ENCODE measurements around the gene GATAD2A.

The GATAD2A gene

DNA sequence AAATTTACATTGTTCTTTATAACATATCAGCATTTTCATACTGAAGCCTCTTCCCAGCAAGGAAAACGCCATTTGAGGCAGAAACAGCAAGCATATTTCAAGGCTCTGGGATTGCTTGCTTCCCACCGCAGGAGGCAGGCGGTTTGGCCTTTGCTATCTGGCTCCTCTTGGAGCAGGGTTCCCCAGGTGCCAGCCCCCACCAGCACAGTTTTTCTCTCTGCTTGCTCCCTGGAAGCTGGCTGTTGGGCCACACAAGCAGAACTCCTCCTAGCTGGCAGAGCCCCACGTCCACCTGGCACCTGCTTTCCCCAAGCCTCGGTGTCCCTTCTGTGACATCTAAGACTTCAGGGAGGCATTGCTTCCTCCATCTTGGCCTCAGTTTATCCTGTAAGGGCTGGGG is 16.7 kb downstream of the GATAD2A start:
- no peak for DNase-seq

- DNase-seq: no peak
Measured at GRCh38 chr19:19423322-19423721, 17.8 kb downstream of the GATAD2A start.

- no peak for DNase-seq
Measured at GRCh38 chr19:19425170-19425875, 19.8 kb downstream of the GATAD2A start.

GRCh38 chr19:19426216-19426615 is 20.7 kb downstream of the GATAD2A start:
- no peak for DNase-seq

DNA sequence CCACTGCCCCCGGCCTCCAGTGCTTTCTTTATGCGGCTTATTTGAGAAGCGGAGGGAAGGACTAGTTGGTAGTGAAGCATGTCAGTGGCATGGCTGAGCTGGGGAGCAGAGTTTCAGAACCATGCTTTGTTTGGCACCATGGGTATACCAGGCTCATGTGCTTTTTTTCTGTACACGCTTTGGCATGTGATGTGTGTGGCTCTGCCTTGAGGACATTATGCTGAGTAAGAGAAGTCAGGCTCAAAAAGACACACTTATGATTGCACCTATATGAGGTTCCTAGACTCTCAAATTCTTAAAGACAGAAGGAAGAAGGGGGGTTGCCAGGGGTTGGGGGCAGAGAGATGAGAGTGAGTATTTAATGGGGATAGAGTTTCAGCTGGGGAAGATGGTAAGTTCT is 21.3 kb downstream of the GATAD2A start:
- no peak for DNase-seq

- DNase-seq: no peak
Measured at GRCh38 chr19:19427302-19427701, 21.8 kb downstream of the GATAD2A start.

DNA sequence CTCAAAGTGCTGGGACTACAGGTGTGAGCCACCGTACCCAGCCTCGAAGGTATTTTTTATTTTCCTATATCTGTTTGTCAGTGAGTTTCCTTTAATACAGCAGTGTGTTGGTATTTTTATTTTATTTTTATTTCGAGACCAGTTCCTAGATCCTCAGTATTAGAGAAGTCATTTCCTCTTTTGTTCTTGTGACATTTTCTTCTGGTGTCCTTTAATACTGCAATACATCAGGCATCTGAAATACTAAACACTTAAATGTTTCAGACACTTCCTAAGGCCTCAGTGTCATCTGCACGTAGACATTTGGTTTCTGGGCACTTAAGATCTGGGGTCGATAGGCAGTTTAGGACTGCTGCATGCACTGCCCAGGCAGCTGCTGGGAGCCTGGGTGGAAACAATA is 22.5 kb downstream of the GATAD2A start:
- DNase-seq: no peak

GRCh38 chr19:19428746-19429145 is 23.3 kb downstream of the GATAD2A start:
- no peak for DNase-seq

GRCh38 chr19:19429361-19429760 is 23.9 kb downstream of the GATAD2A start:
- DNase-seq: no peak

- no peak for DNase-seq
Measured at GRCh38 chr19:19432732-19433131, 27.3 kb downstream of the GATAD2A start.

- no peak for DNase-seq
Measured at GRCh38 chr19:19433666-19434213, 28.3 kb downstream of the GATAD2A start.

DNA sequence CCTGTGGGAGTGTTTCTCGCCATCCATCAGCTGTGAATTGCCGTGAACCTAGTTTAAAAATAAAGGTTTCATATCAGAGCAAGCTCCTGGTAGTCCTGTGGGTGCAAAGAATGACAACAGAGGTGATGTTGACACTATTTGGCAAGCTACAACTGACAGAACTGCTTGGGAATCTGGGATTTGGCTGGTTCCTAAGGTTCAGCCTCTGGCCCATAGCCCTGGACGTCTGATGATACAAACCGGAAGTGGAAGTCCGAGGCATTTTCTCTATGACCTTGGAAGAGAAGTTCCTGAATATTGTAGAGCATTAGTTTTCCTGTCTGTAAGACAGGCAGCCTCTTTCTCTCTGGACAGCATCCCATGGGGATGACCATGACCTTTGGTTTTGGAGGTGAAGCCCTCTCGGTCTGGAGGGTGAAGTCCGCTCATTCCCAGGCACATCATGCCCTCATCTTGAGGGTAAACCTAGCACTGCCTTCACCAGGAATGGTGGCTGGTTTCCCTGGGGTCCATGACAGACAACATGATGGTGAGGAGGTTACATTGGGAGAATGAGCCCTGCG is 29.1 kb downstream of the GATAD2A start:
- DNase-seq: no peak

- no peak for DNase-seq
Measured at GRCh38 chr19:19436137-19436691, 30.7 kb downstream of the GATAD2A start.

DNA sequence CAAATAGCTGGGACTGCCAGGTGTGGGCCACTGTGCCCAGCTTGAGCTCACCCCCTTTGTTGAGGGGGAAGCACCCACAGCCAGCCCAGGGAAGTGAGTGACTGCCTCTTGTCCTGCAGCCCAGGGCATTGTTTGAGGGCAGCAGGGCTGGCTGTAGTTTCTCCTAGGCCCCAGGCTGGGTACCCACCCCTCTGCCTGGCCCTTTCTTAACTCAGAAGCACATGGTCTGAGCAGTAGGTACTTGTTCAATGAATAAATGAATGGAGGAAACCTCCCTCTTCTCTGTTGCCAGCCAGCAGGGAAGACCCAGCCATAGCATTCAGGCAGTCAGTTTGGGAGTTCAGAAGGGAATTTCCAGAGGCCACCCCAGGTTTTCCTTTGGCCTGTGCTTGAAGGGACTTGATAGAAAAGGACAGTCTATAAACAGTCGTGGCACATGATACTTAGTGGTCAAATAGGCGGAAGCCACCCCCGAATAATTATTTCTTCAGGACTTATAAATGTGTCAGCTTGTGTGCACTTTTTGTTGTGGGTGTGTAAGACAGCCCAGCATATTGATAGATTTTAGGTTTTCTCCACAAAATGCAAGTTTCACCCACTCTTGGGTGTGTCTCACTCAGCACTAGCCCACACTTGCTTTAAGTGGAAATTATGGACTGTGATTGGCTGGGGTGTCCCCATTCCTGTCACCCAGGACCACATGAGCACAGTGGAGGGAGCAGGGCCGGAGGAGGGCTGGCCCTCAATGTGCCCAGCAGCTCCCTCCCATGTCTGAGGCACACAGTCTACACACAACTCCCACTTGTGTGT is 33.1 kb downstream of the GATAD2A start:
- DNase-seq: no peak

DNA sequence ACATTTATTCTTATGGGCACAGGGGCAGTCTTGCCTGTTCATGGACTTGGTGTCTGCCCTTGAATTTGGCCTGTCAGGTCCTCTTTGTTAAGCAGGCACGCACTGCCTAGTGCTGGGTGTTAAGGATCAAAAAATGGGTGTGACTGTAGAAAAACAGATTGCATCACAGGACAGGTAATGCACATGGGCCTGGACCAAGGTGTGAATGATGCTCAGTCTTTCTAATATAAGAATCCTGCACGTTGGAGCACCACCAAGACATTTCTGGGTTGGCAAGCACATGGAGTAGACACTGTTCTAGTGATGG is 33.7 kb downstream of the GATAD2A start:
- DNase-seq: no peak

- DNase-seq: no peak
Measured at GRCh38 chr19:19443283-19443682, 37.8 kb downstream of the GATAD2A start.

DNA sequence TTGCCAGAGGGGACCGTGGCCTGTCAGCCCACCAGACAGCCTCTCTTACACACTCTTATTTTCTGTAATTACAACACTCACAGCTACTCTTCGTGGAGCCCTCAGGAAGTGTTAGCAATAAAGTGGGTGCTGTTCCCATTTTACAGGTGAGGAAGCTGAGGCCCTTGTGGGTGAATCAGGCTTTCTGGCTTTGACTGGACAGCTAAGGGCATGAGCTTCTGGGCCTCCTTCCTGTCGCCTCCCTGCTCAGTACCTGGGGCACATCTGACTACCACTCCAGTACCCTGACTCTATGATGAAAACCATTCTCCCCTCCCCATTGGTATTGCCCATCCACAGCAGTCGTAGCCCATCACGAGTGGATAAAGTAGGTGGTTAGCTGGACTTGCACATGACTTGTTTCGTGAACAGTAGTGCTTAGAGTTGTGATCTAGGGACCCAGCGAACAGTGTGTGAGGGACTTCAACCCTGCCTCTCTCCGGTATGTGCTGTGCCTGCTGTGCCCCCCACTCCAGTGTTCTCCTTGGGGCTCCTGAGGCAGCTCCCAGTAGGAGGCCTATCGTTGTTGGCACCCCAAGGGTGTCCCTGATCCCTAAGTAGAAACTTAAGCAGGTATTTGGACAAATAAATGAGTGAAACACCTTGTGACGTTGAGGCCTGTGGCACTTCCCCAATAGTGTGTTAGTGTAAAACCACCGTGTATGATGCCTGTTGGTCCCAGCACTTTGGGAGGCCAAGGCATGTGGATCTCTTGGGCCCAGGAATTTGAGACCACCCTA is 38.6 kb downstream of the GATAD2A start:
- DNase-seq: no peak

- DNase-seq: no peak
Measured at GRCh38 chr19:19444681-19445155, 39.2 kb downstream of the GATAD2A start.

GRCh38 chr19:19445288-19445687 is 39.8 kb downstream of the GATAD2A start:
- no peak for DNase-seq

GRCh38 chr19:19445911-19446361 is 40.5 kb downstream of the GATAD2A start:
- DNase-seq: no peak

GRCh38 chr19:19446655-19447437 is 41.4 kb downstream of the GATAD2A start:
- no peak for DNase-seq

Measured in CD4-positive, alpha-beta T cell treated with Interleukin-15 for 1 hour (primary cell).